Measurements from ENCODE around the gene HIP1.
"Not testable (repeated sequence)": the region's sequence is repeated elsewhere in the genome, so short reads cannot be mapped to it uniquely, and the experiment has no call there.

HIP1 gene

DNA sequence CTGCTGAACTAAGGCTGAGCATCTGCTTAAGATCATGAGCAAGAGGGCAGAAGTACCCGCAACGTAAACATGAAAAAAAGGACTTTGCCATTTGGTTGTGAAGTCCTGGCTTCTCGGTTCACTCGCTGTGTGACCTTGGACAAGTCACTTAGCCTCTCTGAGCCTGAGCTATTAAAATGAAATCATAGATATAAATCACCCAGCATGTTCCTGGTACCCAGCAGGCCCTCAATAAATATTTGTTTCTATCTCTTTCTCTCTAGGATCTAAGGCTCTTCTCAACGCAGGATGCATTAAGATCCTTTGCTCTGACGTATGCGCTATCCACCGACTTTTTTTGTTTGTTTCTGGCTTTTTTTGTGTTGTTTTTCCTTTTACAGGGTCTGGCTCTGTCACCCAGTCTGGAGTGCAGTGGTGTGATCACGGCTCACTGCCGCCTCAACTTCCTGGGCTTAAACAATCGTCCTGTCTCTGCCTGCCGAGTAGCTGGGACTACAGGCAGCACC, 6.7 kb downstream of the HIP1 start:
- peaks cover 6% of the 10 kb centered on the region for H3K27me3 Mint-ChIP-seq (ENCODE audit: low read depth)

GRCh38 chr7:75729851-75730274, 8.9 kb downstream of the HIP1 start:
- no peaks in the 10 kb centered on the region for H3K9me3 Mint-ChIP-seq
- no peak overlapping the region for H3K27ac Mint-ChIP-seq
- H3K4me3 Mint-ChIP-seq = no peak overlapping the region
- H3K27me3 Mint-ChIP-seq (ENCODE audit: low read depth) = no peaks in the 10 kb centered on the region
- no peaks in the 10 kb centered on the region for H3K36me3 Mint-ChIP-seq (ENCODE audit: low read depth)
- DNase-seq (ENCODE audit: low spot score) = no peak
- H3K4me1 Mint-ChIP-seq (ENCODE audit: low read depth) = peaks cover 14% of the 10 kb centered on the region

More for the DNA sequence above, 6.7 kb downstream of the HIP1 start:
- DNase-seq (ENCODE audit: low spot score) = no peak
- Mint-ChIP-seq H3K36me3 (ENCODE audit: low read depth) (no peaks in the 10 kb centered on the region), H3K27ac (no peak overlapping the region), H3K4me3 (no peak overlapping the region), H3K4me1 (ENCODE audit: low read depth) (peaks cover 14% of the 10 kb centered on the region), H3K9me3 (no peaks in the 10 kb centered on the region)

DNA sequence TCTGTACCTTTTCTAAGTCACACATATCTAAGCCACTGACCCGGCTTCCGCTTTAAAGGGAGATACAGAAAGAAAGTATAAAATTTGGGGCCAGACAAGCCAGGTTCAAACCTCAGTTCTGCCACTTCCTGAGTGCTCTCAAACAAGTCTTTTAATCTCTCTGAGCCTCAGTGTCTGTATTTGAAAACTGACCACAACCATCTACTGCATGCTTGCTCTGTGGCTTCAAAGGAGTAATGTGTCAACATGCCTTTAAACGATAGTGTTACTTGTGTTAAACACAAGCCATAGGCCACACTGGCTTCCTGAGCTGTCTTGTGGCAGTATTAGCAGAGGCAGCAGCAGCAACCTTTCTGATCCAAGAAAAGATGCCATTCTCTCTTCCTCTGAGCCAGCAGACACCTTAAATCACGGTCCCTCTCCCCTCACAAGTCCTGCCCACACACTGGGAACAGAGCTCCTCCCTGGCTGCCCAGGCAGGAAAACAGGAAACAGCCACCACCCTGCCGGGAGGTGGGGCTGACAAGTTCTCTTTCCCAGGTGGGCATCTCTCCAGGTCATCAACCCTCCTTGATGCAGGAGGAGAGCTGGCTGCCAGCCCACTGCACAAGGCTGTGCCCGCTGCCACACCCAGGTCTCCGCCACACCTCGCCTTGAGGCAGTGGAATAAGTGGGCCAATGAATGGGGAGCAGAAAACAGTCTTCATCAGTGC, 10.7 kb downstream of the HIP1 start:
- DNase-seq (ENCODE audit: low spot score) = no peak
- Mint-ChIP-seq H3K36me3 (ENCODE audit: low read depth) (no peaks in the 10 kb centered on the region), H3K27ac (peak overlapping the region; percentile 75), H3K4me3 (peak overlapping the region; percentile 29), H3K9me3 (no peaks in the 10 kb centered on the region), H3K4me1 (ENCODE audit: low read depth) (peaks cover 14% of the 10 kb centered on the region), H3K27me3 (ENCODE audit: low read depth) (no peaks in the 10 kb centered on the region)

DNA sequence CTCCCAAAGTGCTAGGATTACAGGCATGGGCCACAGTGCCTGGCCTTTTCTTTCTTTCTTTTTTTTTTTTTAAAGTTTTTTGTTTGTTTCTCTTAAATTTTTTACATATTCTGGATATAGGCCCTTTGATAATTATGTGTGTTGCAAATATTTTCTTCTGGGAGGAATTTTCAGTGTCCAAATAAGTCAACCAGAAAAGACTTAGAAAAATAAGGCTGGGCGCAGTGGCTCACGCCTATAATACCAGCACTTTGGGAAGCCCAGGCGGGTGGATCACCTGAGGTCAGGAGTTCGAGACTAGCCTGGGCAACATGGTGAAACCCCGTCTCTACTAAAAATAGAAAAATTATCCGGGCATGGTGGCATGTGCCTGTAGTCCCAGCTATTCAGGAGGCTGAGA, 11.4 kb downstream of the HIP1 start:
- H3K9me3 Mint-ChIP-seq; DNase-seq (ENCODE audit: low spot score); H3K36me3 Mint-ChIP-seq (ENCODE audit: low read depth); H3K27ac Mint-ChIP-seq; H3K4me3 Mint-ChIP-seq; H3K27me3 Mint-ChIP-seq (ENCODE audit: low read depth): not testable (repeated sequence)
- peaks cover 14% of the 10 kb centered on the region for H3K4me1 Mint-ChIP-seq (ENCODE audit: low read depth)

DNA sequence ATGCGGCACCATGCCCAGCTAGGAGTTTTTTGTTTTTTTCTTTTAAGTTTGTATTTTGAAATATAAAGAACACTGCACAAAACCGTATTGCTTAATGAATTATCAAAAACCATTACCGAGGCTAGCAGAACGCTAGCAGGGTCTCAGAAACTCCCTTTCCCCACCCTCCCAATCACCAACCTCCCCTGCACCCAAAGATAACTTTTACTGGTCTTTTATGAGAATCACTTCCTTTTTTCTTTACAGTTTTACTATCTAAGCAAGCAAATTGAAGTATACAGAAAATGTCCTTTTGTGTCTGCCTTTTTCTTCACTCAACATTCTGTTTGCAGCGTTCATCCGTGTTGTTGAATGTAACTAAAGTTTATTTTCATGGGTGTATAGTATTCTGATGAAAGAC, 13.4 kb downstream of the HIP1 start:
- DNase-seq (ENCODE audit: low spot score) = no peak
- Mint-ChIP-seq H3K27me3 (ENCODE audit: low read depth) (no peaks in the 10 kb centered on the region), H3K4me1 (ENCODE audit: low read depth) (peaks cover 14% of the 10 kb centered on the region)

GRCh38 chr7:75723444-75723843, 15.3 kb downstream of the HIP1 start:
- H3K4me3 Mint-ChIP-seq = no peak overlapping the region
- no peaks in the 10 kb centered on the region for H3K27me3 Mint-ChIP-seq (ENCODE audit: low read depth)
- peaks cover 5% of the 10 kb centered on the region for H3K4me1 Mint-ChIP-seq (ENCODE audit: low read depth)
- no peaks in the 10 kb centered on the region for H3K9me3 Mint-ChIP-seq
- H3K27ac Mint-ChIP-seq = no peak overlapping the region
- DNase-seq (ENCODE audit: low spot score) = no peak
- no peaks in the 10 kb centered on the region for H3K36me3 Mint-ChIP-seq (ENCODE audit: low read depth)

More for the DNA sequence above, 13.4 kb downstream of the HIP1 start:
- Mint-ChIP-seq H3K9me3 (no peaks in the 10 kb centered on the region), H3K36me3 (ENCODE audit: low read depth) (no peaks in the 10 kb centered on the region), H3K4me3 (no peak overlapping the region), H3K27ac (no peak overlapping the region)

DNA sequence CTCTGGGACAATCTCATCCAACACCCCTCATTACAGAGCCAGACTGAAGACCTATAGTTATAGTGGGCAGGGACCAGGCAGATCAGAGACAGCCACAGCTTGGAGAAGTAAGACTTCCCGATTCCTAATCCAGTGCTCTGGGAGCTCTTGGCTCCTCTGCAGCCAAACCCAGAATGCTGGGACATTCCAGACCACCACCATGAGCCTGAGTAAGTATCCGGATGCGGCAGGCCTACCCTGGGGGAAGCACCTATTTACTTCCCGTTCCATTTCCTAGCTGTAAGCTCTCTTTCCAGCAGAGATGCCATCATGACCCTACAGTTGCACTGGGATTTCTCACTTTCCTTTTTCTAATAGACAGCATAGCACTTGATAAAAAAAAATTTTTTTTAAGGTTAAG, 16.4 kb downstream of the HIP1 start:
- no peaks in the 10 kb centered on the region for H3K9me3 Mint-ChIP-seq
- no peaks in the 10 kb centered on the region for H3K4me1 Mint-ChIP-seq (ENCODE audit: low read depth)
- H3K27me3 Mint-ChIP-seq (ENCODE audit: low read depth) = no peaks in the 10 kb centered on the region
- H3K36me3 Mint-ChIP-seq (ENCODE audit: low read depth) = no peaks in the 10 kb centered on the region
- no peak overlapping the region for H3K27ac Mint-ChIP-seq
- H3K4me3 Mint-ChIP-seq = no peak overlapping the region
- no peak for DNase-seq (ENCODE audit: low spot score)

GRCh38 chr7:75721922-75722321, 16.8 kb downstream of the HIP1 start:
- H3K4me3 Mint-ChIP-seq; H3K27me3 Mint-ChIP-seq (ENCODE audit: low read depth); H3K4me1 Mint-ChIP-seq (ENCODE audit: low read depth); H3K9me3 Mint-ChIP-seq; DNase-seq (ENCODE audit: low spot score); H3K36me3 Mint-ChIP-seq (ENCODE audit: low read depth); H3K27ac Mint-ChIP-seq: not testable (repeated sequence)

DNA sequence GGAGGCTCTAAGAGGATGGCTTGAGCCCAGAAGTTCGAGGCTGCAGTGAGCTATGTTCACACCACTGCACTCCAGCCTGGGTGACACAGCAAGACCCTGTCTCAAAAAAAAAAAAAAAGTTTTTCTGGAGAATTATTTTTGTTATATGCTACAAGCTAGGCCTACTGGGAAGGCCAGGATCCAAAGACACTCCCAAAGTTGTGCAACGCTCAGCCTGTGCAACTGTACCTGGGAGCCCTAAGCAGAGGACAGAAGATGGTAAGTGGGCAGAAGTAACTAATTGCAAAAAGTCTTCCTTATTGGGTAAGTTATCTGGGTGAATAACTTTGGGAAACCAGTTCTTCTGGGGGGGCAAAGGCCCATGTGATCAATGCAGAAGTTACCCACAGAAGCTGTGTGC, 17.3 kb downstream of the HIP1 start:
- H3K4me1 Mint-ChIP-seq (ENCODE audit: low read depth) = no peaks in the 10 kb centered on the region
- no peak overlapping the region for H3K27ac Mint-ChIP-seq
- H3K36me3 Mint-ChIP-seq (ENCODE audit: low read depth) = no peaks in the 10 kb centered on the region
- no peak for DNase-seq (ENCODE audit: low spot score)
- no peaks in the 10 kb centered on the region for H3K27me3 Mint-ChIP-seq (ENCODE audit: low read depth)
- no peaks in the 10 kb centered on the region for H3K9me3 Mint-ChIP-seq
- no peak overlapping the region for H3K4me3 Mint-ChIP-seq

- H3K9me3 Mint-ChIP-seq = no peaks in the 10 kb centered on the region
- no peaks in the 10 kb centered on the region for H3K27me3 Mint-ChIP-seq (ENCODE audit: low read depth)
- no peak overlapping the region for H3K27ac Mint-ChIP-seq
- no peaks in the 10 kb centered on the region for H3K36me3 Mint-ChIP-seq (ENCODE audit: low read depth)
- no peak overlapping the region for H3K4me3 Mint-ChIP-seq
- H3K4me1 Mint-ChIP-seq (ENCODE audit: low read depth) = no peaks in the 10 kb centered on the region
- DNase-seq (ENCODE audit: low spot score) = no peak
Observed at GRCh38 chr7:75719626-75720025, 19.1 kb downstream of the HIP1 start.

GRCh38 chr7:75718390-75719031, 20.2 kb downstream of the HIP1 start:
- Mint-ChIP-seq H3K36me3 (ENCODE audit: low read depth) (no peaks in the 10 kb centered on the region), H3K4me3 (no peak overlapping the region), H3K9me3 (no peaks in the 10 kb centered on the region), H3K27ac (no peak overlapping the region), H3K4me1 (ENCODE audit: low read depth) (no peaks in the 10 kb centered on the region), H3K27me3 (ENCODE audit: low read depth) (no peaks in the 10 kb centered on the region)
- DNase-seq (ENCODE audit: low spot score) = no peak

- DNase-seq (ENCODE audit: low spot score); H3K27ac Mint-ChIP-seq; H3K4me3 Mint-ChIP-seq; H3K27me3 Mint-ChIP-seq (ENCODE audit: low read depth); H3K4me1 Mint-ChIP-seq (ENCODE audit: low read depth); H3K9me3 Mint-ChIP-seq; H3K36me3 Mint-ChIP-seq (ENCODE audit: low read depth): not testable (repeated sequence)
Observed at GRCh38 chr7:75717746-75718145, 21.0 kb downstream of the HIP1 start.

GRCh38 chr7:75716992-75717626, 21.6 kb downstream of the HIP1 start:
- no peaks in the 10 kb centered on the region for H3K36me3 Mint-ChIP-seq (ENCODE audit: low read depth)
- DNase-seq (ENCODE audit: low spot score) = no peak
- no peak overlapping the region for H3K27ac Mint-ChIP-seq
- H3K9me3 Mint-ChIP-seq = no peaks in the 10 kb centered on the region
- H3K4me3 Mint-ChIP-seq = no peak overlapping the region
- peaks cover under 1% of the 10 kb centered on the region for H3K4me1 Mint-ChIP-seq (ENCODE audit: low read depth)
- peaks cover 6% of the 10 kb centered on the region for H3K27me3 Mint-ChIP-seq (ENCODE audit: low read depth)

DNA sequence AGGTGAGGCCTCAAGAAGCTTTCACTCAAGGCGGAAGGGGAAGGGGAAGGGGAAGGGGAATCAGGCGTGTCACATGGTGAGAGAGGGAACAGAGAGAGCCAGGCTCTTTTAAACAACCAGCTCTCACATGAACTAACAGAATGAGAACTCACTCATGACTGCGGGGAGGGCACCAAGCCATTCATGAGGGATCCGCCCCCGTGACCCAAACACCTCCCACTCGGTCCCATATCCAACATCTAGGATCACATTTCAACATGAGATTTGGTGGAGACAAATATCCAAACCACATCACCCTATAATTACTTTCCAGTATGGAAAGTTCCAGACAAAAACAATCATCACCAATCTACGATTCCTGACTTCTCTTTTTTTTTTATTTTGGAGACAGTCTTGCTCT, 22.9 kb downstream of the HIP1 start:
- Mint-ChIP-seq H3K9me3 (peaks cover 5% of the 10 kb centered on the region), H3K4me1 (ENCODE audit: low read depth) (peaks cover 3% of the 10 kb centered on the region), H3K27me3 (ENCODE audit: low read depth) (peaks cover 15% of the 10 kb centered on the region), H3K36me3 (ENCODE audit: low read depth) (no peaks in the 10 kb centered on the region), H3K4me3 (no peak overlapping the region), H3K27ac (no peak overlapping the region)
- no peak for DNase-seq (ENCODE audit: low spot score)

All from T-helper 2 cell treated with Interferon-gamma antibody and Interleukin-4, amounts not matched to agents 5 μg/mL and 100 μg/mL, for 36 hours (primary cell).